Measurements from ENCODE around the gene SHANK1.

SHANK1 gene

GRCh38 chr19:50652722-50653121, 66.9 kb downstream of the SHANK1 start:
- no peak overlapping the region for H2AFZ ChIP-seq (ENCODE audit: low read depth)
- H3K27ac ChIP-seq = no peak overlapping the region
- no peaks in the 10 kb centered on the region for H3K36me3 ChIP-seq (ENCODE audit: insufficient read depth)
- H4K20me1 ChIP-seq (ENCODE audit: insufficient read depth) = no peaks in the 10 kb centered on the region
- H3K9ac ChIP-seq = no peak overlapping the region
- H3K4me1 ChIP-seq (ENCODE audit: low read depth, poor library complexity, severe bottlenecking) = no peaks in the 10 kb centered on the region
- TF ChIP-seq CTCF (conservative IDR thresholded peaks at IDR 0.05; ENCODE audit: low read depth, low read length) = no peak
- no peaks in the 10 kb centered on the region for H3K79me2 ChIP-seq (ENCODE audit: insufficient read depth, low read depth)
- H3K27me3 ChIP-seq (ENCODE audit: insufficient read depth, low read depth) = no peaks in the 10 kb centered on the region; the same call in 1 of the 2 replicates
- H3K4me2 ChIP-seq = no peak overlapping the region
- H3K4me3 ChIP-seq (IDR thresholded peaks at IDR 0.05; ENCODE audit: insufficient read depth, low read depth, low read length) = no peak overlapping the region

GRCh38 chr19:50651174-50651573, 68.4 kb downstream of the SHANK1 start:
- no peaks in the 10 kb centered on the region for H3K36me3 ChIP-seq (ENCODE audit: insufficient read depth)
- H3K27ac ChIP-seq = no peak overlapping the region
- no peaks in the 10 kb centered on the region for H4K20me1 ChIP-seq (ENCODE audit: insufficient read depth)
- H3K4me2 ChIP-seq = no peak overlapping the region
- H3K4me1 ChIP-seq (ENCODE audit: low read depth, poor library complexity, severe bottlenecking) = no peaks in the 10 kb centered on the region
- no peak overlapping the region for H3K4me3 ChIP-seq (IDR thresholded peaks at IDR 0.05; ENCODE audit: insufficient read depth, low read depth, low read length)
- no peaks in the 10 kb centered on the region for H3K79me2 ChIP-seq (ENCODE audit: insufficient read depth, low read depth)
- no peaks in the 10 kb centered on the region; the same call in 1 of the 2 replicates for H3K27me3 ChIP-seq (ENCODE audit: insufficient read depth, low read depth)
- H3K9ac ChIP-seq = no peak overlapping the region
- TF ChIP-seq CTCF (conservative IDR thresholded peaks at IDR 0.05; ENCODE audit: low read depth, low read length) = no peak
- no peak overlapping the region for H2AFZ ChIP-seq (ENCODE audit: low read depth)

- no peaks in the 10 kb centered on the region for H4K20me1 ChIP-seq (ENCODE audit: insufficient read depth)
- no peak within 1 kb of the TSS for H3K9ac ChIP-seq
- no peak within 1 kb of the TSS for H3K4me3 ChIP-seq (IDR thresholded peaks at IDR 0.05; ENCODE audit: insufficient read depth, low read depth, low read length)
- no peaks in the 10 kb centered on the region; the same call in 1 of the 2 replicates for H3K27me3 ChIP-seq (ENCODE audit: insufficient read depth, low read depth)
- no peak within 1 kb of the TSS for H2AFZ ChIP-seq (ENCODE audit: low read depth)
- no peak within 1 kb of the TSS for H3K27ac ChIP-seq
- H3K4me1 ChIP-seq (ENCODE audit: low read depth, poor library complexity, severe bottlenecking) = no peaks in the 10 kb centered on the region
- H3K4me2 ChIP-seq = no peak within 1 kb of the TSS
- H3K79me2 ChIP-seq (ENCODE audit: insufficient read depth, low read depth) = no peaks in the 10 kb centered on the region
- H3K36me3 ChIP-seq (ENCODE audit: insufficient read depth) = no peaks in the 10 kb centered on the region
- TF ChIP-seq CTCF (conservative IDR thresholded peaks at IDR 0.05; ENCODE audit: low read depth, low read length) = no peak
These were observed 69.9 kb downstream of the SHANK1 start, which contains the start of gene C19orf81 for GRCh38 chr19:50649433-50650391. TSS of gene C19orf81 (plus strand) at chr19:50649445. CDS start at chr19:50649445, 0 bp downstream.

- H3K79me2 ChIP-seq (ENCODE audit: insufficient read depth, low read depth) = no peaks in the 10 kb centered on the region
- no peak overlapping the region for H2AFZ ChIP-seq (ENCODE audit: low read depth)
- H3K4me2 ChIP-seq = no peak overlapping the region
- H3K27me3 ChIP-seq (ENCODE audit: insufficient read depth, low read depth) = no peaks in the 10 kb centered on the region
- no peak overlapping the region for H3K9ac ChIP-seq
- no peaks in the 10 kb centered on the region for H3K4me1 ChIP-seq (ENCODE audit: low read depth, poor library complexity, severe bottlenecking)
- H3K36me3 ChIP-seq (ENCODE audit: insufficient read depth) = no peaks in the 10 kb centered on the region
- no peak for TF ChIP-seq CTCF (conservative IDR thresholded peaks at IDR 0.05; ENCODE audit: low read depth, low read length)
- H3K27ac ChIP-seq = no peak overlapping the region
- no peak overlapping the region for H3K4me3 ChIP-seq (IDR thresholded peaks at IDR 0.05; ENCODE audit: insufficient read depth, low read depth, low read length)
- H4K20me1 ChIP-seq (ENCODE audit: insufficient read depth) = no peaks in the 10 kb centered on the region
These were observed 70.9 kb downstream of the SHANK1 start for GRCh38 chr19:50648659-50649058.

Measured in KMS-11 (cell line).